Globus pallidus (tissue), 1 donor: ENCODE results near the gene HAVCR1.

Experiments used
- DNase-seq: peaks from one replicate; pipeline ENCODE4 v3.0.0-alpha.2; 2015; ENCODE audit warnings: low spot score

HAVCR1 gene

GRCh38 chr5:156991714-156992113, 67.2 kb downstream of the HAVCR1 start:
- DNase-seq, result no peak

- no peak for DNase-seq
Measured at GRCh38 chr5:156984064-156984463, 74.9 kb downstream of the HAVCR1 start.

GRCh38 chr5:156981481-156981880, 77.4 kb downstream of the HAVCR1 start:
- DNase-seq, result peak; percentile 25
